Measurements from ENCODE around the gene ZNF214. TPM values are rescaled to one million over a fixed set of nuclear protein-coding genes. Genes with fewer than 3 reads are reported as not detected.

ZNF214 gene
- polyA plus RNA-seq (ENCODE audit: insufficient read length in 12 of 12) = 1 to 10 TPM in 10 of 12 donors, not detected in 2; 1.7 to 4.0 (median 2.5) TPM
- long read RNA-seq, donor 1, partial matches to known transcripts = 6 of 8 reads
- long read RNA-seq, donor 1, other reads (novel, unspliced or antisense) = 0 of 8 reads
- long read RNA-seq, donor 2, partial matches to known transcripts = 0 of 1 reads
- long read RNA-seq, donor 2, other reads (novel, unspliced or antisense) = 0 of 1 reads
- long read RNA-seq, donor 3 = 0 reads
- long read RNA-seq, donor 4 = 0 reads
- long read RNA-seq, donor 5 = 0 reads
- long read RNA-seq, donor 6 = 0 reads
- long read RNA-seq, donor 7, partial matches to known transcripts = 0 of 1 reads
- long read RNA-seq, donor 7, other reads (novel, unspliced or antisense) = 0 of 1 reads
- long read RNA-seq, donor 8 = 0 reads
- long read RNA-seq, donor 9, partial matches to known transcripts = 0 of 1 reads
- long read RNA-seq, donor 9, other reads (novel, unspliced or antisense) = 0 of 1 reads
- long read RNA-seq, donor 10 = 0 reads
- long read RNA-seq, donor 11 = 0 reads

- peak; percentile 95 for DNase-seq
Measured at GRCh38 chr11:7020183-7020917, at the start of gene ZNF214, which contains the start of gene NLRP14. Gene ZNF214, minus strand, starts transcription at chr11:7020346. Its CDS starts 17,511 bp downstream, at chr11:7002835. Gene NLRP14, plus strand, starts transcription at chr11:7020479. Its CDS starts 18,108 bp downstream, at chr11:7038587.

GRCh38 chr11:7062534-7062933, 42.4 kb upstream of the ZNF214 start:
- DNase-seq = no peak

GRCh38 chr11:7060868-7061267, 40.7 kb upstream of the ZNF214 start:
- DNase-seq = no peak

- no peak for DNase-seq
Measured at GRCh38 chr11:7057641-7058040, 37.5 kb upstream of the ZNF214 start.

GRCh38 chr11:7056828-7057513, 36.8 kb upstream of the ZNF214 start:
- no peak for DNase-seq

- DNase-seq = no peak
Measured at GRCh38 chr11:7050191-7050590, 30.0 kb upstream of the ZNF214 start.

GRCh38 chr11:7046474-7047175, 26.5 kb upstream of the ZNF214 start:
- DNase-seq = no peak

- no peak for DNase-seq
Measured at GRCh38 chr11:7034019-7034418, 13.9 kb upstream of the ZNF214 start.

- no peak for DNase-seq
Measured at GRCh38 chr11:7032692-7033091, 12.5 kb upstream of the ZNF214 start.

GRCh38 chr11:7031471-7031871, 11.3 kb upstream of the ZNF214 start:
- no peak for DNase-seq

GRCh38 chr11:7030836-7031235, 10.7 kb upstream of the ZNF214 start:
- no peak for DNase-seq

- DNase-seq = no peak
Measured at GRCh38 chr11:7028141-7028540, 8.0 kb upstream of the ZNF214 start.

GRCh38 chr11:7021318-7021717, 1.2 kb upstream of the ZNF214 start:
- no peak for DNase-seq

- peak; percentile 0 for DNase-seq
Measured at GRCh38 chr11:7019500-7020182, 505 bp downstream of the ZNF214 start.

GRCh38 chr11:7016011-7016410, 4.1 kb downstream of the ZNF214 start:
- DNase-seq = no peak

- no peak for DNase-seq
Measured at GRCh38 chr11:7014118-7014517, 6.0 kb downstream of the ZNF214 start.

GRCh38 chr11:7004482-7004881, 15.7 kb downstream of the ZNF214 start:
- DNase-seq = no peak

- DNase-seq = no peak
Measured at GRCh38 chr11:6995703-6996102, 24.4 kb downstream of the ZNF214 start.

GRCh38 chr11:6992457-6993417, 27.4 kb downstream of the ZNF214 start:
- no peak for DNase-seq

GRCh38 chr11:6992026-6992425, 28.1 kb downstream of the ZNF214 start:
- DNase-seq = no peak
